ENCODE results near the gene KRTAP3-3.

GRCh38 chr17:40960144-40960543 is 33.8 kb downstream of the KRTAP3-3 start:
- no peak for TF ChIP-seq OSR1 (CRISPR knock-in tag; IDR thresholded peaks at IDR 0.05)
- no peak for TF ChIP-seq SNAI2 (CRISPR knock-in tag; IDR thresholded peaks at IDR 0.05)
- TF ChIP-seq PPARA (CRISPR knock-in tag; IDR thresholded peaks at IDR 0.05; ENCODE audit: borderline replicate concordance) = no peak
- TF ChIP-seq CREB5 (CRISPR knock-in tag; IDR thresholded peaks at IDR 0.05; ENCODE audit: low read depth) = no peak
